ENCODE results near the gene NAA40.

NAA40 gene

GRCh38 chr11:63993100-63993499 lies 54.3 kb downstream of the NAA40 start:
- no peak for TF ChIP-seq CTCF (conservative IDR thresholded peaks at IDR 0.05; ENCODE audit: low read length)
- no peak overlapping the region for H3K4me3 ChIP-seq (ENCODE audit: low read length)
- DNase-seq (ENCODE audit: low read depth): no peak

- DNase-seq (ENCODE audit: low read depth): no peak
- H3K4me3 ChIP-seq (ENCODE audit: low read length): no peak overlapping the region
- TF ChIP-seq CTCF (conservative IDR thresholded peaks at IDR 0.05; ENCODE audit: low read length): no peak
Measured at GRCh38 chr11:63993993-63994392, 55.2 kb downstream of the NAA40 start.

DNA sequence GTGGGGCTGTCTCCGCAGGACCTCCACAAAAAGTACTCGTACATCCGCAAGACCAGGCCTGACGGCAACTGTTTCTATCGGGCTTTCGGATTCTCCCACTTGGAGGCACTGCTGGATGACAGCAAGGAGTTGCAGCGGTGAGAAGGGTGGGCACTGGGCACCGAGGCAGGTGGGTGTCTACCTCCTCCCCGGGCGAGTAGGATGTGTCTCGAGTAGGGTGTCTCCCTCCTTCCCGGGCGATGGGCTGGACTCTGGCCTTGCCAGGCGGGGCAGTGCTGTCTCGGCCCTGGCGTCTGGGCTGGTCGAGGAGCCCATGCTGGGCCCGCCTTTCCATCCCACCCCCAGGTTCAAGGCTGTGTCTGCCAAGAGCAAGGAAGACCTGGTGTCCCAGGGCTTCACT lies 57.7 kb downstream of the NAA40 start:
- H3K4me3 ChIP-seq (ENCODE audit: low read length): no peak overlapping the region
- no peak for TF ChIP-seq CTCF (conservative IDR thresholded peaks at IDR 0.05; ENCODE audit: low read length)
- DNase-seq (ENCODE audit: low read depth): no peak

DNA sequence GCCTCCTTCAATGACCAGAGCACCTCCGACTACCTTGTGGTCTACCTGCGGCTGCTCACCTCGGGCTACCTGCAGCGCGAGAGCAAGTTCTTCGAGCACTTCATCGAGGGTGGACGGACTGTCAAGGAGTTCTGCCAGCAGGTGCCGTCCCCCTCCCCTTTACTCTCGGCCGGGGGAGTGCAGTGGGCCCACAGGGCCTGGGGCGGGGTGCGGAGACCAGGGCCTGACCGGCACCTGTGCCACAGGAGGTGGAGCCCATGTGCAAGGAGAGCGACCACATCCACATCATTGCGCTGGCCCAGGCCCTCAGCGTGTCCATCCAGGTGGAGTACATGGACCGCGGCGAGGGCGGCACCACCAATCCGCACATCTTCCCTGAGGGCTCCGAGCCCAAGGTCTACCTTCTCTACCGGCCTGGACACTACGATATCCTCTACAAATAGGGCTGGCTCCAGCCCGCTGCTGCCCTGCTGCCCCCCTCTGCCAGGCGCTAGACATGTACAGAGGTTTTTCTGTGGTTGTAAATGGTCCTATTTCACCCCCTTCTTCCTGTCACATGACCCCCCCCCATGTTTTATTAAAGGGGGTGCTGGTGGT lies 58.4 kb downstream of the NAA40 start:
- no peak for DNase-seq (ENCODE audit: low read depth)
- no peak for TF ChIP-seq CTCF (conservative IDR thresholded peaks at IDR 0.05; ENCODE audit: low read length)
- no peak overlapping the region for H3K4me3 ChIP-seq (ENCODE audit: low read length)

GRCh38 chr11:63997801-63998337 lies 59.1 kb downstream of the NAA40 start:
- DNase-seq (ENCODE audit: low read depth): no peak
- TF ChIP-seq CTCF (conservative IDR thresholded peaks at IDR 0.05; ENCODE audit: low read length): no peak
- no peak overlapping the region for H3K4me3 ChIP-seq (ENCODE audit: low read length)

DNA sequence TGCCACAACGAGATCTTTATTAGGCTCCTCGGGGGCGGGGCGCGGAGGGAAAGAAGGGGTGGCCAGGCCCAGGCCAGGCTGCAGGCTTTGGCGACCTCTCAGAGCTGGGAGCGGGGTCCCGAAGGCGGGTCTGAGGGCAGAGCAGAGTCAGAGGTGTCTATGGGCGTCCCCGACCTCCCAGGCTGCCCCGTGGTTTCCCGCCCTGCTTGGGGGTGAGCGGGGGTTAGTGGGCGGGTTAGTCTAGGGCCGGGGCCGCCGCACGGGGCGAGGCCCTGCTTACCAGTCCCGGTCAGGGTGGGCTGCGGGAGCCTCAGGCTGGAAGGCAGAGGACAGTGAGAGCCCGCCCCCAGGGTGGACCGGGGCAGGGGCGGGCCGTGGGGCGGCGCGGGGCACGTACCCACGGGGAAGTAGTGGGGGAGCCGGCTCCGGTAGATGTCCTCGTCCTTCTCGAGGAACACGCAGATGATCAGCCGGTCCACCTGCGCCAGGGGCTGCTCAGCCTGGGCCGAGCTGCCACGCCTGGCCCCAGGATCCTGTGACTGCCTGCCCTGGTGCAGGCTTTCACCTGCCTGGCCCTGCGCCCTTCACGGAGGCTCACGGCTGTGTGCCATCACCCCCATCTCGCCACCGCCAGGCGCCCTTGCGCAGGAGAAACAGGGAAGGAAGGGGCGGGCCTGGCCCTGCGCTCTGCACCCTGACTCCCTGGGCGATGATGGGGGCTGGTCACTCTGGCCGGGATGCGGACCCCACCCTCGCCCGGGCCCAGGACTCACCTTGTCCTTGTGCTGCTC lies 60.0 kb downstream of the NAA40 start:
- no peak overlapping the region for H3K4me3 ChIP-seq (ENCODE audit: low read length)
- DNase-seq (ENCODE audit: low read depth): no peak

More for the DNA sequence above, 60.0 kb downstream of the NAA40 start:
- no peak for TF ChIP-seq CTCF (conservative IDR thresholded peaks at IDR 0.05; ENCODE audit: low read length)
